Adrenal gland (tissue), 12 donors: ENCODE data around the gene GIGYF2. TPM values are rescaled to one million over a fixed set of nuclear protein-coding genes. Genes with fewer than 3 reads are reported as not detected.

Experiments
- DNase-seq, 7 donors: peaks; one replicate each; pipeline ENCODE4 v3.0.0-alpha.2; 2019 to 2020
- H3K27ac ChIP-seq, 5 donors: fragments of 200-600 bp; sonication (generic) in 4 of 5; 1 replicate in 3 of 5; 2 replicates in 2 of 5; pipeline versions ENCODE4 v1.5.1 to v1.8.0; 2016 to 2020; ENCODE audit warnings: mild to moderate bottlenecking in 1 of 5
- H3K27me3 ChIP-seq: fragments of 200-600 bp; 2 replicates; pipeline ENCODE4 v1.8.0; 2021
- H3K36me3 ChIP-seq, 2 donors: fragments of 200-600 bp; replicated peaks in 1 of 2; 1 replicate in 1 of 2; 2 replicates in 1 of 2; pipeline versions ENCODE4 v1.5.1 to v1.8.0; 2018 to 2022
- H3K4me1 ChIP-seq, 2 donors: fragments of 200-600 bp; replicated peaks in 1 of 2; 1 replicate in 1 of 2; 2 replicates in 1 of 2; pipeline versions ENCODE4 v1.5.1 to v1.8.0; 2018 to 2021
- H3K4me3 ChIP-seq, 4 donors: fragments of 200-600 bp; sonication (generic) in 3 of 4; one replicate each; pipeline ENCODE4 v1.5.1; 2016 to 2018
- H3K9me3 ChIP-seq, 3 donors: fragments of 200-600 bp; sonication (generic) in 1 of 3; replicated peaks in 1 of 3; 1 replicate in 2 of 3; 2 replicates in 1 of 3; pipeline versions ENCODE4 v1.5.1 to v1.8.0; 2016 to 2021
- POLR2A ChIP-seq, 2 donors: fragments of 450-650 bp; IDR thresholded peaks; one replicate each; pipeline ENCODE4 v1.6.1; 2017; ENCODE audit warnings: antibody characterized with exemption in 2 of 2, mild to moderate bottlenecking in 2 of 2, moderate library complexity in 1 of 2
- WGBS, 4 donors: extraction: QIAGEN DNeasy Blood & Tissue Kit in 2 of 4; methylation state at CpG; one replicate each; pipeline versions ENCODE4 v1.1.5 to v1.1.7; 2013 to 2017; 5-methylcytosine and 5-hydroxymethylcytosine counted together
- intact Hi-C, 2 donors: fragments of 100-400 bp; cut with DNase I; formaldehyde crosslinking; loops; one replicate each; pipeline versions ENCODE4 v1.14.1 to v1.15.0; 2022 to 2023
- polyA plus RNA-seq, 3 donors: library from polyadenylated mRNA; stranded (reverse); fragments of 200-250 nt in 2 of 3; fragments of 350-450 nt in 1 of 3; fragmentation: Illumina TruSeq in 1 of 3; extraction: RNeasy Lipid Tissue Mini Kit (QIAGEN cat#74804) in 1 of 3; gene quantifications; one replicate each; pipeline ENCODE4 v1.2.3, GENCODE V29; 2013 to 2014
- total RNA-seq, 9 donors: library from RNA; depleted of rRNA in 4 of 9; stranded (reverse); fragments of >200 nt in 4 of 9; fragments of 120-200 nt in 1 of 9; fragmentation: NEBNext Ultra II Directional in 1 of 9; extraction: Animal tissue kit (Norgen Biotek cat#: 25700) in 1 of 9; gene quantifications; one replicate each; pipeline versions ENCODE4 v1.1.0 to v1.2.4, GENCODE V29; 2013 to 2023
- TF ChIP-seq, protein P1 (sequence below), 6 experiments: fragments of 450-650 bp in 4 of 6; fragments of 200-600 bp in 2 of 6; sonication (generic) in 1 of 6; IDR thresholded peaks; 1 replicate in 5 of 6; 2 replicates in 1 of 6; pipeline versions ENCODE4 v1.5.1 to v1.8.0; 2016 to 2021; ENCODE audit warnings: antibody characterized with exemption in 6 of 6, mild to moderate bottlenecking in 2 of 6, moderate library complexity in 1 of 6
- donor health status: healthy with polysubstance abuse.
- donor health status: Bipolar disorder and iron deficiency.
- donor health status: DM: yes; HTN: yes; CAD: no.
- donor health status: DM: no; HTN: no; CAD: no.
- donor health status: DM: no; HTN: no; CAD: no.
- donor health status: DM: yes; HTN: yes; CAD: no.

Gene GIGYF2
- total and polyA plus RNA-seq, 12 donors: 13.5 to 93.7 (median 65.4) TPM

DNA sequence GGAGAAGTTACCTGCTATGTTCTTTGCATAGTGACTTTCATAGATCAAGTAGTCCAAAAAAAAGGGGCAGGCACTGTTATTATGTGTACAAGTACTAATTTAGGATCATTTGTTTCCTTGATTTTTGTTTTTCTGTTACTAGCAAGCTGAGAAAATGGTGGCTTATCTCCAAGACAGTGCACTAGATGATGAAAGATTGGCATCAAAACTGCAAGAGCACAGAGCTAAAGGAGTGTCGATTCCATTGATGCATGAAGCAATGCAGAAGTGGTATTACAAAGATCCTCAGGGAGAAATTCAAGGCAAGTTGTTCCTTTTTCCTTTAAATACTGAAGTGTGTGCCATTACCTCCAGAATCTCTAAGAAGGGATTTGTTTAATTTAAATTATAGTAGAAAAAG, 98.8 kb downstream of the GIGYF2 start:
- DNase-seq: no peak
- 81 to 96% (median 92%) methylated on average over 1 of the region's 1 CpG for WGBS, 4 donors
- no peak for TF ChIP-seq POLR2A (IDR thresholded peaks at IDR 0.05)
- TF ChIP-seq, protein P1, sequence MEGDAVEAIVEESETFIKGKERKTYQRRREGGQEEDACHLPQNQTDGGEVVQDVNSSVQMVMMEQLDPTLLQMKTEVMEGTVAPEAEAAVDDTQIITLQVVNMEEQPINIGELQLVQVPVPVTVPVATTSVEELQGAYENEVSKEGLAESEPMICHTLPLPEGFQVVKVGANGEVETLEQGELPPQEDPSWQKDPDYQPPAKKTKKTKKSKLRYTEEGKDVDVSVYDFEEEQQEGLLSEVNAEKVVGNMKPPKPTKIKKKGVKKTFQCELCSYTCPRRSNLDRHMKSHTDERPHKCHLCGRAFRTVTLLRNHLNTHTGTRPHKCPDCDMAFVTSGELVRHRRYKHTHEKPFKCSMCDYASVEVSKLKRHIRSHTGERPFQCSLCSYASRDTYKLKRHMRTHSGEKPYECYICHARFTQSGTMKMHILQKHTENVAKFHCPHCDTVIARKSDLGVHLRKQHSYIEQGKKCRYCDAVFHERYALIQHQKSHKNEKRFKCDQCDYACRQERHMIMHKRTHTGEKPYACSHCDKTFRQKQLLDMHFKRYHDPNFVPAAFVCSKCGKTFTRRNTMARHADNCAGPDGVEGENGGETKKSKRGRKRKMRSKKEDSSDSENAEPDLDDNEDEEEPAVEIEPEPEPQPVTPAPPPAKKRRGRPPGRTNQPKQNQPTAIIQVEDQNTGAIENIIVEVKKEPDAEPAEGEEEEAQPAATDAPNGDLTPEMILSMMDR (IDR thresholded peaks at IDR 0.05): no peak
- no peaks in the 10 kb centered on the region for H3K27me3 ChIP-seq
- intact Hi-C loops: no loop called here
- no peaks in the 10 kb centered on the region for H3K4me1 ChIP-seq
- no peaks in the 10 kb centered on the region for H3K9me3 ChIP-seq
- H3K27ac ChIP-seq: no peak overlapping the region
- H3K36me3 ChIP-seq: peaks cover 0 to 51% of the 10 kb centered on the region in 2 donors
- no peak overlapping the region for H3K4me3 ChIP-seq

DNA sequence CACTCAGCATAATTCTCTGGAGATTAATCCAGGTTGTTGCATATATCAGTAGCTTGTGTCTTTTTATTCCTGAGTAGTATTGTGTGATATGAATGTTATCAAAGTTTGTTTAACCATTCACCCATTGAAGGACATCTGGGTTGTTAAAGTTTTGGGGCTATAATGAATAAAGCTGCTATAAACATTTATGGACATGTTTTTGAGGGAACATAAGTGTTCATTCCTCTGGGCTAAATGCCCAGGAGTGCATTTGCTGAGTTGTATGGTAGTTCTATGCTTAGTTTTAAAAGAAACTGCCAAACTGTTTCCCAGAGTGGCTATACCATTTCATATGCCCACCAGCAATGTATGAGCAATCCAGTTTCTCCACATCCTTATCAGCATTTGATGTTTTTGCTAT, 101.1 kb downstream of the GIGYF2 start:
- Histone ChIP-seq H3K4me1 (no peaks in the 10 kb centered on the region), H3K27me3 (no peaks in the 10 kb centered on the region), H3K36me3 (peaks cover 0 to 28% of the 10 kb centered on the region in 2 donors), H3K27ac (no peak overlapping the region), H3K4me3 (no peak overlapping the region), H3K9me3 (peaks cover 0 to 9% (median 0%) of the 10 kb centered on the region in 3 donors)
- DNase-seq: no peak
- TF ChIP-seq, protein P1 (IDR thresholded peaks at IDR 0.05): no peak
- no peak for TF ChIP-seq POLR2A (IDR thresholded peaks at IDR 0.05)
- intact Hi-C loops: no loop called here

DNA sequence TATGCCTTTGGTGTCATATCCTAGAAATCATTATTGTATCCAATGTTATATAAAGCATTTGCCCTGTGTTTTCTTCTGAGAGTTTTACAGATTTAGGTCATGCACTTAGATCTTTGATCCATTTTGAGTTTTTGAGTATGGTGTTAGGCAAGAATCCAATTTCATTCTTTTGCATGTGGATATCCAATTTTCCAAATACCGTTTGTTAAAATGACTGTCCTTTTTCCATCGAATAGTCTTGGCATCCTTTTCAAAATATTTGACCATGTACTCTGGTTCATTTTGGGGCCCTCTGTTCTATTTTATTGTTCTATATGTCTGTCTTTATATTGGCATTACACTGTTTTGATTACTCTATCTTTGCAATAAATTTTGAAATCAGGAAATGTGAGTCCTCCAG, 103.0 kb downstream of the GIGYF2 start:
- Histone ChIP-seq H3K4me1 (no peaks in the 10 kb centered on the region), H3K9me3 (peaks cover 0 to 9% (median 0%) of the 10 kb centered on the region in 3 donors), H3K36me3 (peaks cover 0 to 16% of the 10 kb centered on the region in 2 donors), H3K4me3 (no peak overlapping the region), H3K27ac (no peak overlapping the region), H3K27me3 (no peaks in the 10 kb centered on the region)
- 35 to 52% (median 46%) methylated on average over 2 of the region's 2 CpGs for WGBS, 4 donors
- intact Hi-C loops: no loop called here
- DNase-seq: no peak
- TF ChIP-seq, protein P1 (IDR thresholded peaks at IDR 0.05): no peak
- no peak for TF ChIP-seq POLR2A (IDR thresholded peaks at IDR 0.05)

DNA sequence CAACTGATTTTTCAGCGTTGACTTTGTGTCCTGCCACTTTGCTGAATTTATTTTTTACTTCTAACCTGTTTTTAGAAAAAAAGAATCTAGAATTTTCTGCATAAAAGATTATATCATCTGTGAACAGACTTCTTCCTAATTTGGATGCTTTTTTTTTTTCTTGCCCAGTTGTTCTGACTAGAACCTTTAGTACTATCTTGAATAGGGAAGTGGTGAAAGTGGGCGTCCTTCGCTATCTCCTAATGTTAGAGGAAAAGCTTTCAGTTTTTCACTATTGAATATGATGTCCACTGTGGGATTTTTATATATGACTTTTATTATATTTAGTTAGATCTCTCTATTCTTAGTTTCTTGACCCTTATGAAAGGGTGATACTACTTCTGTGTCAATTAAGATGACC, 105.0 kb downstream of the GIGYF2 start:
- peaks cover 0 to 6% of the 10 kb centered on the region in 2 donors for H3K36me3 ChIP-seq
- no peaks in the 10 kb centered on the region for H3K4me1 ChIP-seq
- no peak for DNase-seq
- peaks cover 0 to 9% (median 0%) of the 10 kb centered on the region in 3 donors for H3K9me3 ChIP-seq
- no peaks in the 10 kb centered on the region for H3K27me3 ChIP-seq
- intact Hi-C loops: no loop called here
- H3K27ac ChIP-seq: no peak overlapping the region
- TF ChIP-seq, protein P1 (IDR thresholded peaks at IDR 0.05): no peak
- TF ChIP-seq POLR2A (IDR thresholded peaks at IDR 0.05): no peak
- no peak overlapping the region for H3K4me3 ChIP-seq
- WGBS, 4 donors: 72 to 95% (median 82%) methylated on average over 3 of the region's 3 CpGs
